PFSK-1 (cell line): Measurements from ENCODE around the gene RAB31.

Experiments used
- FOXP2 ChIP-seq: optimal IDR thresholded peaks from 2 replicates; pipeline ENCODE3; 2011; ENCODE audit warnings: borderline replicate concordance, control low read depth, inconsistent platforms; ENCODE audit not compliant: insufficient read depth; ENCODE audit errors: extremely low read length, extremely low read depth
- POLR2AphosphoS5 ChIP-seq: IDR thresholded peaks from 2 replicates; pipeline ENCODE4 v1.6.1; 2012; ENCODE audit warnings: low read depth, mild to moderate bottlenecking, control low read depth, low read length, moderate library complexity
- SIN3A ChIP-seq: IDR thresholded peaks from 2 replicates; pipeline ENCODE4 v1.6.1; 2012; ENCODE audit warnings: mild to moderate bottlenecking, low read length, moderate library complexity, borderline replicate concordance; ENCODE audit not compliant: insufficient read depth
- TAF1 ChIP-seq: IDR thresholded peaks from 2 replicates; pipeline ENCODE4 v1.6.1; 2012; ENCODE audit warnings: low read length, control low read depth, borderline replicate concordance; ENCODE audit not compliant: insufficient read depth
- TF ChIP-seq, protein P1 (sequence below), 2 experiments: IDR thresholded peaks; 2 replicates each; pipeline versions ENCODE4 v1.6.1 to v1.8.0; 2011 to 2012; ENCODE audit warnings: low read depth in 2 of 2, low read length in 2 of 2, control low read depth in 1 of 2, inconsistent platforms in 1 of 2, mild to moderate bottlenecking in 1 of 2, moderate library complexity in 1 of 2; ENCODE audit not compliant: insufficient read depth in 1 of 2

RAB31 gene

GRCh38 chr18:9711361-9712129 lies 3.4 kb downstream of the RAB31 start:
- TF ChIP-seq FOXP2 (no peak), TAF1 (no peak), POLR2AphosphoS5 (no peak), SIN3A (no peak)
- TF ChIP-seq, protein P1, sequence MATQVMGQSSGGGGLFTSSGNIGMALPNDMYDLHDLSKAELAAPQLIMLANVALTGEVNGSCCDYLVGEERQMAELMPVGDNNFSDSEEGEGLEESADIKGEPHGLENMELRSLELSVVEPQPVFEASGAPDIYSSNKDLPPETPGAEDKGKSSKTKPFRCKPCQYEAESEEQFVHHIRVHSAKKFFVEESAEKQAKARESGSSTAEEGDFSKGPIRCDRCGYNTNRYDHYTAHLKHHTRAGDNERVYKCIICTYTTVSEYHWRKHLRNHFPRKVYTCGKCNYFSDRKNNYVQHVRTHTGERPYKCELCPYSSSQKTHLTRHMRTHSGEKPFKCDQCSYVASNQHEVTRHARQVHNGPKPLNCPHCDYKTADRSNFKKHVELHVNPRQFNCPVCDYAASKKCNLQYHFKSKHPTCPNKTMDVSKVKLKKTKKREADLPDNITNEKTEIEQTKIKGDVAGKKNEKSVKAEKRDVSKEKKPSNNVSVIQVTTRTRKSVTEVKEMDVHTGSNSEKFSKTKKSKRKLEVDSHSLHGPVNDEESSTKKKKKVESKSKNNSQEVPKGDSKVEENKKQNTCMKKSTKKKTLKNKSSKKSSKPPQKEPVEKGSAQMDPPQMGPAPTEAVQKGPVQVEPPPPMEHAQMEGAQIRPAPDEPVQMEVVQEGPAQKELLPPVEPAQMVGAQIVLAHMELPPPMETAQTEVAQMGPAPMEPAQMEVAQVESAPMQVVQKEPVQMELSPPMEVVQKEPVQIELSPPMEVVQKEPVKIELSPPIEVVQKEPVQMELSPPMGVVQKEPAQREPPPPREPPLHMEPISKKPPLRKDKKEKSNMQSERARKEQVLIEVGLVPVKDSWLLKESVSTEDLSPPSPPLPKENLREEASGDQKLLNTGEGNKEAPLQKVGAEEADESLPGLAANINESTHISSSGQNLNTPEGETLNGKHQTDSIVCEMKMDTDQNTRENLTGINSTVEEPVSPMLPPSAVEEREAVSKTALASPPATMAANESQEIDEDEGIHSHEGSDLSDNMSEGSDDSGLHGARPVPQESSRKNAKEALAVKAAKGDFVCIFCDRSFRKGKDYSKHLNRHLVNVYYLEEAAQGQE (IDR thresholded peaks at IDR 0.05; ENCODE audit: insufficient read depth in 1 of 2, low read depth in 2 of 2, low read length in 2 of 2), result no peak

DNA sequence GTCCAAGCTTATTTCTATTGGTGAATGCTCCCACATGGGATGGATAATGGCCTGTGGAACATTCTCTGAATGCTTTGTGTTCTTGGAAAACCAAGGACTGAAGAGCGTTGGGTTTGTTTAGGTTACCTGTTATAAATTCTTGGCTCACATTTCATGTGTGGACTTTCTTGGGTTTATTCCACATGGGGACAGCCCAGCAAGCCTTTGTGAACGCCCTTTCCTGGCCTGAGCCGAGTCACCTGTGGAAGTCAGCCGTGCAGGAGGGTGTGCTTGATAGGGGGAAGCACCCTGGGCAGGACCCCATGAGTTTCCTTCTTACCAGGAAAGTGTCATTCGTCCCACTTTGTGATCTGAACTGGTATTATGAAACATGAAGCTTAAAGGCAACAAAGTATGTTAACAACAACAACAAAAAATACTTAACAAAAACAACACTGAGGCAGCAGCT lies 4.1 kb downstream of the RAB31 start:
- no peak for TF ChIP-seq POLR2AphosphoS5
- no peak for TF ChIP-seq SIN3A
- TF ChIP-seq TAF1, result no peak
- TF ChIP-seq, protein P1 (IDR thresholded peaks at IDR 0.05; ENCODE audit: insufficient read depth in 1 of 2, low read depth in 2 of 2, low read length in 2 of 2), result no peak
- TF ChIP-seq FOXP2, result no peak

GRCh38 chr18:9712611-9713010 lies 4.5 kb downstream of the RAB31 start:
- TF ChIP-seq SIN3A, result no peak
- no peak for TF ChIP-seq FOXP2
- TF ChIP-seq TAF1, result no peak
- TF ChIP-seq, protein P1 (IDR thresholded peaks at IDR 0.05; ENCODE audit: insufficient read depth in 1 of 2, low read depth in 2 of 2, low read length in 2 of 2), result no peak
- no peak for TF ChIP-seq POLR2AphosphoS5

GRCh38 chr18:9714266-9715087 lies 6.4 kb downstream of the RAB31 start:
- TF ChIP-seq, protein P1 (IDR thresholded peaks at IDR 0.05; ENCODE audit: insufficient read depth in 1 of 2, low read depth in 2 of 2, low read length in 2 of 2), result no peak
- TF ChIP-seq POLR2AphosphoS5 (no peak), TAF1 (no peak), FOXP2 (no peak), SIN3A (no peak)
